ENCODE measurements around the gene CH25H. TPM values are rescaled to one million over a fixed set of nuclear protein-coding genes. Genes with fewer than 3 reads are reported as not detected.
"Not testable (repeated sequence)": the region's sequence is repeated elsewhere in the genome, so short reads cannot be mapped to it uniquely, and the experiment has no call there.

Gene CH25H
- polyA plus RNA-seq, 1 of the 3 experiments (the other 2 are of a cell fraction): not detected

DNA sequence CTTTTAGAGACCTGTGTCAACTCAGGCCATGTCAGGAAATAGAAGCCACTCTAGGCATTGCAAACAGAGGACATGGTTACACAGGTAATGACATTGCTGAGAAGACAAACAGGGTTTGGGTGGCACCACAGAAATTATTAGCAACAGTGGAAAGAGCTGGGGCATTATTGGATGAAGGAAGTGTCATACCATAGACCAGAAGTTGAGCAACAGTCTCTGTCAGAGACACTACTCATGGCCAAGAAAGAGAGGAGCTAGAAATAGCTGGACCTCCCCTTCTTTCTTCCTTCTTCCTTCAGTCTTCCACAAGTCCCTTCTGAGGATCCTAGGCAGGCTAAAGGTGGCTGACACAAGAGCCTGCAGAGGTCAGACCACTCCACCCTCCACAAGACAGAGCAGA is 48.7 kb upstream of the CH25H start:
- CTCF ChIA-PET: interaction anchor here (0.8 to 1.1 kb wide), 3 partner anchors 10 to 321 kb away, joined by 3 read pairs; no protein-coding TSS in a partner anchor
- Histone ChIP-seq H4K20me1 (ENCODE audit: insufficient read depth) (no peaks in the 10 kb centered on the region), H3K27me3 (ENCODE audit: insufficient read depth) (no peaks in the 10 kb centered on the region), H2AFZ (ENCODE audit: low read depth) (no peak overlapping the region), H3F3A (replicated peaks; ENCODE audit: insufficient read depth) (no peaks in the 10 kb centered on the region), H3K4me3 (ENCODE audit: low read depth in 2 of 2, low read length in 1 of 2) (no peak overlapping the region), H3K9ac (no peak overlapping the region), H3K79me2 (ENCODE audit: insufficient read depth) (no peaks in the 10 kb centered on the region), H3K9me2 (no peaks in the 10 kb centered on the region), H3K27ac (ENCODE audit: low read depth in 2 of 2, low read length in 1 of 2) (no peak overlapping the region), H3K36me3 (replicated peaks in 1 of 2; ENCODE audit: control insufficient read depth in 1 of 2, insufficient read depth in 2 of 2, low read length in 1 of 2) (no peaks in the 10 kb centered on the region), H3K9me3 (no peaks in the 10 kb centered on the region), H3K4me1 (ENCODE audit: control insufficient read depth in 1 of 2, insufficient read depth in 2 of 2, low read depth in 1 of 2, low read length in 1 of 2) (peaks cover 4 to 9% of the 10 kb centered on the region in 2 experiments; a peak in 3 of 4 replicates), H3K4me2 (no peak overlapping the region)
- DNase-seq: no peak
- TF ChIP-seq SMC3 (IDR thresholded peaks at IDR 0.05; ENCODE audit: low read depth, low read length) (no peak), YY1 (IDR thresholded peaks at IDR 0.05; ENCODE audit: low read depth) (no peak), RCOR1 (IDR thresholded peaks at IDR 0.05; ENCODE audit: low read length) (no peak), SIN3A (IDR thresholded peaks at IDR 0.05; ENCODE audit: borderline replicate concordance, low read depth, low read length) (no peak), ELF1 (IDR thresholded peaks at IDR 0.05) (no peak), FOXJ3 (CRISPR knock-in tag; IDR thresholded peaks at IDR 0.05) (no peak), RFX5 (IDR thresholded peaks at IDR 0.05; ENCODE audit: low read length) (no peak), GATA2 (CRISPR knock-in tag; IDR thresholded peaks at IDR 0.05) (no peak), JUND (IDR thresholded peaks at IDR 0.05) (no peak), TEAD4 (IDR thresholded peaks at IDR 0.05; ENCODE audit: borderline replicate concordance, insufficient read depth) (no peak), GABPA (IDR thresholded peaks at IDR 0.05; ENCODE audit: low read depth) (no peak), NRF1 (IDR thresholded peaks at IDR 0.05; ENCODE audit: low read depth, low read length) (no peak)
- TF ChIP-seq, protein P1, sequence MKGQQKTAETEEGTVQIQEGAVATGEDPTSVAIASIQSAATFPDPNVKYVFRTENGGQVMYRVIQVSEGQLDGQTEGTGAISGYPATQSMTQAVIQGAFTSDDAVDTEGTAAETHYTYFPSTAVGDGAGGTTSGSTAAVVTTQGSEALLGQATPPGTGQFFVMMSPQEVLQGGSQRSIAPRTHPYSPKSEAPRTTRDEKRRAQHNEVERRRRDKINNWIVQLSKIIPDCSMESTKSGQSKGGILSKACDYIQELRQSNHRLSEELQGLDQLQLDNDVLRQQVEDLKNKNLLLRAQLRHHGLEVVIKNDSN (IDR thresholded peaks at IDR 0.05; ENCODE audit: borderline replicate concordance, low read depth): no peak
- TF ChIP-seq, protein P2, sequence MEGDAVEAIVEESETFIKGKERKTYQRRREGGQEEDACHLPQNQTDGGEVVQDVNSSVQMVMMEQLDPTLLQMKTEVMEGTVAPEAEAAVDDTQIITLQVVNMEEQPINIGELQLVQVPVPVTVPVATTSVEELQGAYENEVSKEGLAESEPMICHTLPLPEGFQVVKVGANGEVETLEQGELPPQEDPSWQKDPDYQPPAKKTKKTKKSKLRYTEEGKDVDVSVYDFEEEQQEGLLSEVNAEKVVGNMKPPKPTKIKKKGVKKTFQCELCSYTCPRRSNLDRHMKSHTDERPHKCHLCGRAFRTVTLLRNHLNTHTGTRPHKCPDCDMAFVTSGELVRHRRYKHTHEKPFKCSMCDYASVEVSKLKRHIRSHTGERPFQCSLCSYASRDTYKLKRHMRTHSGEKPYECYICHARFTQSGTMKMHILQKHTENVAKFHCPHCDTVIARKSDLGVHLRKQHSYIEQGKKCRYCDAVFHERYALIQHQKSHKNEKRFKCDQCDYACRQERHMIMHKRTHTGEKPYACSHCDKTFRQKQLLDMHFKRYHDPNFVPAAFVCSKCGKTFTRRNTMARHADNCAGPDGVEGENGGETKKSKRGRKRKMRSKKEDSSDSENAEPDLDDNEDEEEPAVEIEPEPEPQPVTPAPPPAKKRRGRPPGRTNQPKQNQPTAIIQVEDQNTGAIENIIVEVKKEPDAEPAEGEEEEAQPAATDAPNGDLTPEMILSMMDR (IDR thresholded peaks at IDR 0.05): no peak
- TF ChIP-seq, protein P3, sequence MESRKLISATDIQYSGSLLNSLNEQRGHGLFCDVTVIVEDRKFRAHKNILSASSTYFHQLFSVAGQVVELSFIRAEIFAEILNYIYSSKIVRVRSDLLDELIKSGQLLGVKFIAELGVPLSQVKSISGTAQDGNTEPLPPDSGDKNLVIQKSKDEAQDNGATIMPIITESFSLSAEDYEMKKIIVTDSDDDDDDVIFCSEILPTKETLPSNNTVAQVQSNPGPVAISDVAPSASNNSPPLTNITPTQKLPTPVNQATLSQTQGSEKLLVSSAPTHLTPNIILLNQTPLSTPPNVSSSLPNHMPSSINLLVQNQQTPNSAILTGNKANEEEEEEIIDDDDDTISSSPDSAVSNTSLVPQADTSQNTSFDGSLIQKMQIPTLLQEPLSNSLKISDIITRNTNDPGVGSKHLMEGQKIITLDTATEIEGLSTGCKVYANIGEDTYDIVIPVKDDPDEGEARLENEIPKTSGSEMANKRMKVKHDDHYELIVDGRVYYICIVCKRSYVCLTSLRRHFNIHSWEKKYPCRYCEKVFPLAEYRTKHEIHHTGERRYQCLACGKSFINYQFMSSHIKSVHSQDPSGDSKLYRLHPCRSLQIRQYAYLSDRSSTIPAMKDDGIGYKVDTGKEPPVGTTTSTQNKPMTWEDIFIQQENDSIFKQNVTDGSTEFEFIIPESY (IDR thresholded peaks at IDR 0.05; ENCODE audit: borderline replicate concordance, low read depth): no peak
- POLR2A ChIA-PET: no interaction called here

DNA sequence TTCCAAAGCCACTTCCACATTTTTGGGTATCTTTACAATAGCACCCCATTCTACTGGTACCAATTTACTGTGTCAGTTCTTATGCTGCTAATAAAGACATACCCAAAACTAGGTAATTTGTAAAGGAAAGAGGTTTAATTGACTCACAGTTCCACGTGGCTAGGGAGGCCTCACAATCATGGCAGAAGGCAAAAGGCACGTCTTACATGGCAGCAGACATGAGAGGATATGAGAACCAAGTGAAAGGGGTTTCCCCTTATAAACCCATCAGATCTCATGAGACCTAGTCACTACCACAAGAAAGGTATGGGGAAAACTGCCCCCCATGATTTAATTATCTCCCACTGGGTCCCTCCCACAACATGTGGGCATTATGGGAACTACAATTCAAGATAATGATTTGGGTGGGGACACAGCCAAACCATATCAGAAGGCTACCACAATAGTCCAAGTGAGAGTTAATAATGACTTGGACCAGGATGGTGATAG is 48.0 kb upstream of the CH25H start:
- POLR2A ChIA-PET; H2AFZ ChIP-seq (ENCODE audit: low read depth); H3K9me3 ChIP-seq; H3K27me3 ChIP-seq (ENCODE audit: insufficient read depth); H3K79me2 ChIP-seq (ENCODE audit: insufficient read depth); CTCF ChIA-PET; H4K20me1 ChIP-seq (ENCODE audit: insufficient read depth); H3K9ac ChIP-seq; H3K9me2 ChIP-seq; H3K36me3 ChIP-seq (replicated peaks in 1 of 2; ENCODE audit: control insufficient read depth in 1 of 2, insufficient read depth in 2 of 2, low read length in 1 of 2); H3K4me2 ChIP-seq; DNase-seq; H3K4me1 ChIP-seq (ENCODE audit: control insufficient read depth in 1 of 2, insufficient read depth in 2 of 2, low read depth in 1 of 2, low read length in 1 of 2); H3K4me3 ChIP-seq (ENCODE audit: low read depth in 2 of 2, low read length in 1 of 2); H3F3A ChIP-seq (replicated peaks; ENCODE audit: insufficient read depth); H3K27ac ChIP-seq (ENCODE audit: low read depth in 2 of 2, low read length in 1 of 2): not testable (repeated sequence)
- 49% methylated on average over 2 of the region's 2 CpGs for WGBS (ENCODE audit: low lambda C conversion rate)
